ENCODE results near the gene SETBP1. TPM values are rescaled to one million over a fixed set of nuclear protein-coding genes. Genes with fewer than 3 reads are reported as not detected.

Gene SETBP1
- total and polyA plus RNA-seq, 8 donors: 19.7 to 27.5 (median 21.5) TPM

DNA sequence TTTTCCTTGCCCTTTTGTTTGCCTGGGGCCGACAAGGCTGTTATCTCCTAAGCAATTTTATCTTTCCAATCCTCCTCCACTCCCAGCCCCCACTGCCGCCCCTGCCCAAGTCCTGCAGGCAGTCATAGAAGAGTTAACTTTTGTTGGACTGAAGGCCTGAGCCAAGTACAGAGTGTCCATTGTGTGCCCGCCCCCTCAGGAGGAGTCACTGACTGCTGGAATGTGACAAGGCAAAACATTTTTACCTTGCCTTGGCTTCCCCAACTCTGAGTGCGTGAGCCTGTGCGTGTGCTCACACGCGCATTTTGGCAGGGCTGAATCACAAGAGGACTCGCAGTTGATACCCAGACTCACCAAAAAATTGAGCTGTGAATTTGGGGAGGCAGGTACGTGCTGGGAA lies 16.2 kb downstream of the SETBP1 start:
- H3K4me1 ChIP-seq: no peaks in the 10 kb centered on the region
- no peak for ATAC-seq
- intact Hi-C loops (cut with DNase I): no loop called here

DNA sequence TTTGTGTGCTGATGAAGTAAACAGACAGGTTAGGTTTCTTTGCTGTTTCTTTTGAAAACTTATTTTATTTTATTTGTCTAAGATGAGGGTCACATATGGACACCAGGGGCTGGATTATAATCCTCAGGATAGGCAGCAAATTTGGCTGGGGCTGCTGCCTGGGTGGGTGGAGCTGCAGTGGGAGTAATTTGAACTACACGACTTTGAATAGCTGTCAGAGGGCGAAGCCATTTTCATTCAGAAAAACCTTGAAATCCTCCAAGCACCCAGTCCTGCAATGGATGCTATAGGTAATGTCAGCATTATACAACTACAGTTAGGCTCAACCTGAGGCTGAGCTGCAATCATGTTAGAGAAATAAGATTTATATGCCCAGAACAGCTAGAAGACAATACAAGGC lies 16.6 kb downstream of the SETBP1 start:
- intact Hi-C loops (cut with DNase I): no loop called here

More for the DNA sequence above, 16.2 kb downstream of the SETBP1 start:
- H3K9me3 ChIP-seq: no peaks in the 10 kb centered on the region
- H3K4me3 ChIP-seq: no peak overlapping the region
- peaks cover 0 to 5% of the 10 kb centered on the region in 2 donors for H3K27me3 ChIP-seq
- DNase-seq: no peak
- no peaks in the 10 kb centered on the region for H3K36me3 ChIP-seq
- H3K27ac ChIP-seq: no peak overlapping the region
- TF ChIP-seq, protein P1, sequence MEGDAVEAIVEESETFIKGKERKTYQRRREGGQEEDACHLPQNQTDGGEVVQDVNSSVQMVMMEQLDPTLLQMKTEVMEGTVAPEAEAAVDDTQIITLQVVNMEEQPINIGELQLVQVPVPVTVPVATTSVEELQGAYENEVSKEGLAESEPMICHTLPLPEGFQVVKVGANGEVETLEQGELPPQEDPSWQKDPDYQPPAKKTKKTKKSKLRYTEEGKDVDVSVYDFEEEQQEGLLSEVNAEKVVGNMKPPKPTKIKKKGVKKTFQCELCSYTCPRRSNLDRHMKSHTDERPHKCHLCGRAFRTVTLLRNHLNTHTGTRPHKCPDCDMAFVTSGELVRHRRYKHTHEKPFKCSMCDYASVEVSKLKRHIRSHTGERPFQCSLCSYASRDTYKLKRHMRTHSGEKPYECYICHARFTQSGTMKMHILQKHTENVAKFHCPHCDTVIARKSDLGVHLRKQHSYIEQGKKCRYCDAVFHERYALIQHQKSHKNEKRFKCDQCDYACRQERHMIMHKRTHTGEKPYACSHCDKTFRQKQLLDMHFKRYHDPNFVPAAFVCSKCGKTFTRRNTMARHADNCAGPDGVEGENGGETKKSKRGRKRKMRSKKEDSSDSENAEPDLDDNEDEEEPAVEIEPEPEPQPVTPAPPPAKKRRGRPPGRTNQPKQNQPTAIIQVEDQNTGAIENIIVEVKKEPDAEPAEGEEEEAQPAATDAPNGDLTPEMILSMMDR (IDR thresholded peaks at IDR 0.05): no peak

DNA sequence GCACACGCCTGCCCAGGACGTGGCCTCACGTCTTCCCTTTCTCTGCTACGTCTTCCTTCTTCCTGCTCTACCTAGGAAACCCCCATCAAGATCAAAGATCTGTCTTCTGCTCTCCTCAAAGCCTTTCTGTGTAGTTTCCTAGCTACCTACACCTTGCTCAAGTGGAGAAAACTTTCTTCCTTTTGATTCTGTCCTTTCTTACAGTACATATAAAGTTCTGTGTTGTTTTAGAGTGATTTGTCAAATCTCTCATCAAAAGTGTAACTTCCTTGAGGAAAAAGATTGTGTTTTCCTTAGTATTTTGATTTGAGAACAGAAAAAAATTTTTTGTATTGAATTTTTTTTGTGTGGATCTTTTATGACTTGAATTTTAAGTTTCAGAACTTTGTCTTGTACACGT lies 17.8 kb downstream of the SETBP1 start:
- no peaks in the 10 kb centered on the region for H3K9me3 ChIP-seq
- H3K4me1 ChIP-seq: no peaks in the 10 kb centered on the region
- DNase-seq (no peak), ATAC-seq (no peak)
- H3K27ac ChIP-seq: no peak overlapping the region
- no peaks in the 10 kb centered on the region for H3K36me3 ChIP-seq
- intact Hi-C loops (cut with DNase I): no loop called here
- H3K27me3 ChIP-seq: peaks cover 0 to 5% of the 10 kb centered on the region in 2 donors
- TF ChIP-seq, protein P1 (IDR thresholded peaks at IDR 0.05): no peak
- H3K4me3 ChIP-seq: no peak overlapping the region

More for the DNA sequence above, 16.6 kb downstream of the SETBP1 start:
- H3K4me1 ChIP-seq: no peaks in the 10 kb centered on the region
- ATAC-seq (no peak), DNase-seq (no peak)
- no peaks in the 10 kb centered on the region for H3K36me3 ChIP-seq
- no peaks in the 10 kb centered on the region for H3K9me3 ChIP-seq
- no peak overlapping the region for H3K27ac ChIP-seq
- H3K27me3 ChIP-seq: peaks cover 0 to 5% of the 10 kb centered on the region in 2 donors
- TF ChIP-seq, protein P1 (IDR thresholded peaks at IDR 0.05): no peak
- H3K4me3 ChIP-seq: no peak overlapping the region

DNA sequence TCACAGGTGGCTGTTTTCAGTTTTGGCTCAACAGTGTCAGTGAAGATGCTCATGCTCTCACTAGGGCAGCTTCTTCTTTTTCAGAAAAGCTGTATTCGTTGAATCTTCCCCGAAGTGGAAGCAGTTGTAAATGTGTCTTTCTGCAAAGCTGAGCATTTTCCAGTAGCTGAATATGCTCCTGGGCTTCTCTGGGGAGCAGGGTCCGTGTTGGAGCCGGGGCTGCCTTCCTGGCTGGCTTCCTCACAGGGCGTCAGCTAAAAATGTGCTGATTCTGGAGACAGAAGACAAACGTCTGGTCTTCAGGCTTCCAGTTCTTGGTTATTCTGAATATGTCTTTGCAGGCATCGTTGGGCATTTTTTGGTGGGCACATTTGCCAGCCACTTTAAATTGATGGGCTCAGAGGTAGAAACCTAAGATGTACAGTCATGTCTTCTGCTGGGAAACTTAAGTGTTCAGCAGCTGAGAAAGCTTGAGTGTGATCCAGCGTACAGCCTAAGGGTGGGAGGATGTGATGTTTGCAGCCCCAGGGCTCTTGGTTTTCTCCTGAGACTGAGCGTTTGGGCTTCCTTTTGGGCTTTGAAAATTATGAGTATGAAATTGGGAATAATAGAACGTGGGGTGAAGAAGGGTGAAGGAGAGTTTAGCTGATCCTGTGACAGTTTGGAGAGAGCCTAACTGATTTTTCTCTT lies 19.0 kb downstream of the SETBP1 start:
- H3K4me1 ChIP-seq: no peaks in the 10 kb centered on the region
- no peaks in the 10 kb centered on the region for H3K36me3 ChIP-seq
- no peak for DNase-seq
- TF ChIP-seq, protein P1 (IDR thresholded peaks at IDR 0.05): no peak
- no peak overlapping the region for H3K4me3 ChIP-seq
- no peak for ATAC-seq
- peaks cover 0 to 5% of the 10 kb centered on the region in 2 donors for H3K27me3 ChIP-seq
- H3K9me3 ChIP-seq: no peaks in the 10 kb centered on the region
- peak overlapping the region in 1 of 2 donors; percentile 22 for H3K27ac ChIP-seq
- intact Hi-C loops (cut with DNase I): no loop called here

DNA sequence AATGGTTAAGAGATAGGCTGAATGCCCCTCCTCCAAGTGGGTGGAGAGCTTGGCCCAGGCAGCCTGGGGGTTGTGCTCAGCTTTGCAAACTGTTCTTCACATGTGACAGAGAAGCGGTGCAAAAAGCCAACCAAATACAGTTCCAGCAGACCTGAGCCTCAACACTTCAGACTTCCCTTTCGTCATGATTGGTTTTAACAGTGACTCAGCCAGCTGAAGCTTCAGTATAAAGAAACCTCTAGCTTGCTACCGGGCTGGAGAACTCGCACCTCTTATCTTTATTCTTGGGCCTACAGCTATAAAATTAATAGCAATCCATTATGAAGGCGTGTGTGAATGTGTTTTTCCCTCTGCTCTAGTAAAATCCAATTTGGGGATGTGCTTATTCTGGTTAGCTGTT lies 20.0 kb downstream of the SETBP1 start:
- peaks cover 0 to 5% of the 10 kb centered on the region in 2 donors for H3K27me3 ChIP-seq
- TF ChIP-seq, protein P1 (IDR thresholded peaks at IDR 0.05): no peak
- intact Hi-C loops (cut with DNase I): no loop called here
- no peak overlapping the region for H3K27ac ChIP-seq
- H3K4me3 ChIP-seq: no peak overlapping the region
- ATAC-seq (peak; percentile 41), DNase-seq (no peak)
- H3K9me3 ChIP-seq: no peaks in the 10 kb centered on the region
- H3K36me3 ChIP-seq: no peaks in the 10 kb centered on the region
- no peaks in the 10 kb centered on the region for H3K4me1 ChIP-seq

Data from left lung (tissue), 10 donors.